CD4-positive, alpha-beta T cell treated with Interleukin-21 for 1 hour (primary cell): ENCODE measurements around the gene OR7C1.

Experiments
- DNase-seq: peaks from one replicate; pipeline ENCODE4 v3.0.0-alpha.2; 2020

OR7C1 gene

DNA sequence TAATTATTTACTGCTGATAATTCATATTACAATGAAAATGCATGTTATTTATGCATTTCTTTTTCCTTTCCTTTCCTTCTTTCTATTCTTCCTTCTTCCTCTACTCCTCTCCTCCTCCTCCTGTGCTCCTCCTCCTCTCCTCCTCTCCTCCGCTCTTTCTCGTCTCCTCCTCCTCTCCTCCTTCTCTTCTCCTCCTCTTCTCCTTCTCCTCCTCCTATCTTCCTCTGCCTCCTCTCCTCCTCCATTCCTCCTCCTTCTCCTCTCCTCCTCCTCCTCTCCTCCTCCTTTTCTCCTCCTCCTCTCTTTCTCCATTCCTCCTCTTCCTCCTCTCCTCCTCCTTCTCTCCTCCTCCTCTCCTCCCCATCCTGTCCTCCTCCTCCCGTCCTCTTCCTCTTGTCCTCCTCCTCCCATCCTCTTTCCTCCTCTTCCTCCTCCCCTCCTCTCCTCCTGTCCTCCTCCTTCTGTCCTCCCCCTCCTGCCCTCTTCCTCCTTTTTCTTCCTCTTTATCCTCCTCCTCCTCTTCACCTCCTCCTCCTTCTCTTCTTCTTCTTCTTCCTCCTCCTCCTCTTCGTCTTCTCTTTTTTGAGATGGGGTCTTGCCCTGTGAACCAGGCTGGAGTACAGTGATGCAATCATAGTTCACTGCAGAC lies 71.4 kb downstream of the OR7C1 start:
- DNase-seq, result no peak

DNA sequence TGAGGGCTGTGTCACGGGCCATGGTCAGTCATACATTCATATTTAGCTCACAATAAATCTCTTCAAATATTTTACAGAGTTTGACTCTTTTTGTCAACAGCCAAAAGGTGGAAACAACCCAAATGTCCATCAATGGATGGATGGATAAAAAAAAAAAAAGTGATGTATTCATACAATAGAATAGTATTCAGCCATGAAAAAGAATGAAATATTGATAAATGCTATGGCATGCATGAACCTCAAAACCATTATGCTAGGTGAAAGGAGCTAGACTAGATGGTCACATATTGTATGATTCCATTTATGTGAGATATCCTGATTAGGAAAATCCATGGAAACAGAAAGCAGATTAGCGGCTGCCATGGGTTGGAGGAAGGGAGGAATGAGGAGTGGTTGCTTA lies 72.9 kb downstream of the OR7C1 start:
- no peak for DNase-seq

DNA sequence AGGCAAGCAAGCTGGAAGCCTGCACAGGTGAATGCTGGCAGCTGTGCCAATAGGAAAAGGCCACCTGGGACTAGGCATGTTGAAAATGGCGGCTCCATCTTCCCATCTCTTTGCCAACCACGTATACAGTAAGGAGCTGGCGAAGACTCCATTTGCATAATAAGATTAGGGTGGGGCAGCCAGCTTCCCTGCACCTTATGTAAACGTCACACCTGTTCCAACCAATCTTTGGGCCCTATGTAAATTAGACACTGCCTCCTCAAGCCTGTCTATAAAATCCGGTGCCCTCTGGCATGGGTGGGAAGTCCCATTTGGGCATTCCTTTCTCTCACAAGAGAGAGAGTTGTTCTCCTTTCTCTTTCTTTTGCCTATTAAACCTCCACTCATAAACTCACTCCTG lies 73.4 kb downstream of the OR7C1 start:
- no peak for DNase-seq

DNA sequence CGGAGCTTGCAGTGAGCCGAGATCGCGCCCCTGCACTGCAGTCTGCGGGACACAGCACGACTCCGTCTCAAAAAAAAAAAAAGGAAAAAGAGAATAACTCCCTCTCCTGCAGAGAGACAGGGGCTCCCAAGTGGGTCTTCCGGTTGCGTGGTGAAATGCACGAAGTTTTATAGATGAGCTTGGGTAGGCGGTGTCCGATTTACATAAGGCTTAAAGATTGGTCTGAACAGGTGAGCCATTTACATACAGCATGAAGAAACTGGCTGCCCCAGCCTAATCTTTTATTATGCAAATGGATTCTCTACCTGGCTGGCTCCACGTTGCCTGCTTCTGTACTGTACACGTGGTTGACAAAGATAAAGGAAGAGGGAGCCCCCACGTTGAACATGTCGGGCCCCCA lies 76.2 kb downstream of the OR7C1 start:
- no peak for DNase-seq

DNA sequence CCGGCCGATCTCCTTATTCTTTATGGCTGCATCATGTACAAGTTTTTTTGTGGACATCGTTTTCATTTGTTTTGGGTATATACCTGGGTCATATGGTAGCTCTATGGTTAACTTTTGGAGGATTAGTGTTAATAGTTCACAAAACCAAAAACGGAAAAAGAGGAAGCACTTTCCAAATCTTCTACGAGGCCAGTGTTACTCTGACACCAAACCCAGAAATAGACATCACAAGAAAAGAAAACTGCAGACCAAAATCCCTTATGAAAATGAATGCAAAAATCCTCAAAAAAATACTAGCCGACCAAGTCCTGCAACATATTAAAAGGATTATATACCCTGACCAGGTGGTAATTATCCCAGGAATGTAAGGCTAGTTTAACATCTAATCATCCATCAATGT lies 86.4 kb downstream of the OR7C1 start:
- no peak for DNase-seq
